Measurements from ENCODE around the gene NUP93.
"Not testable (repeated sequence)": the region's sequence is repeated elsewhere in the genome, so short reads cannot be mapped to it uniquely, and the experiment has no call there.

The NUP93 gene

DNA sequence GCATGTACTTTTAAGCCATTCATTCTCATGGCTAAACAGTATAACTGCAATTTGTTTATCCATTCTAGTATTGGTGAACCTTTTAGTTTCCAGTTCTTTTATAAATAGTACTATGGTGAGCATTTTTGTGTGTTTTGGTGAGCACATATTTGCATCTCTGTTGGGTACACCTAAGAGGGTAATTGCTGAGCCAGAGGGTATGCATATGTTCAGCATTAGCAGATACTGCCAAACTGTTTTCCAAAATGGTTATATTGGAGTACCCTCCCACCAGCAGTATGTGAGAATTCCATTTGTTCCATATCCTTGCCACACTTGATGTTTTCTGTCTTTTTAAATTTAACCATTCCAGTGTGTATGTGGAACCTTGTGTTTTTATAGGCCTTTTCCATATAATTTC, 81.0 kb downstream of the NUP93 start:
- Histone ChIP-seq H3K9ac (ENCODE audit: low read depth, low read length) (no peak overlapping the region), H3K4me1 (ENCODE audit: control insufficient read depth, insufficient read depth, low read length) (no peaks in the 10 kb centered on the region), H3K9me3 (ENCODE audit: control insufficient read depth, insufficient read depth, low read length) (no peaks in the 10 kb centered on the region), H3K27me3 (ENCODE audit: control insufficient read depth, insufficient read depth, low read length) (no peaks in the 10 kb centered on the region), H3K4me3 (ENCODE audit: low read depth, low read length) (no peak overlapping the region), H3K36me3 (ENCODE audit: control insufficient read depth, insufficient read depth, low read length) (peaks cover 7% of the 10 kb centered on the region)

DNA sequence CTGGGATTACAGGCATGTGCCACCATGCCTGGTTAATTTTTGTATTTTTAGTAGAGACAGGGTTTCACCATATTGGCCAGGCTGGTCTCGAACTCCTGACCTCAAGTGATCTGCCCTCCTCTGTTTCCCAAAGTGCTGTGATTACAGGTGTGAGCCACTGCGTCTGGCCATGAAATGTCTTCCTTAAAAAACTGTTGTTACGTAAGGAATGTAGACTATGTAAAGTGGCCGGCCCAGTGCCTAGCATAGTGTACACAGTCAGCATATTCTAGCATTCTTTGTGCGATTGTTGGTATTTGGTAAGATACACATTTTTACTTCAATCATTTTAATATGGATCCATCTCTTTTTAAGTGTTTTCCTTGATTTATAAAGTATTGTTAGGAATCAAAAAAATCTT, 81.7 kb downstream of the NUP93 start:
- not testable (repeated sequence) for H3K4me1 ChIP-seq (ENCODE audit: control insufficient read depth, insufficient read depth, low read length); H3K27me3 ChIP-seq (ENCODE audit: control insufficient read depth, insufficient read depth, low read length); H3K9ac ChIP-seq (ENCODE audit: low read depth, low read length); H3K36me3 ChIP-seq (ENCODE audit: control insufficient read depth, insufficient read depth, low read length); H3K9me3 ChIP-seq (ENCODE audit: control insufficient read depth, insufficient read depth, low read length); H3K4me3 ChIP-seq (ENCODE audit: low read depth, low read length)

DNA sequence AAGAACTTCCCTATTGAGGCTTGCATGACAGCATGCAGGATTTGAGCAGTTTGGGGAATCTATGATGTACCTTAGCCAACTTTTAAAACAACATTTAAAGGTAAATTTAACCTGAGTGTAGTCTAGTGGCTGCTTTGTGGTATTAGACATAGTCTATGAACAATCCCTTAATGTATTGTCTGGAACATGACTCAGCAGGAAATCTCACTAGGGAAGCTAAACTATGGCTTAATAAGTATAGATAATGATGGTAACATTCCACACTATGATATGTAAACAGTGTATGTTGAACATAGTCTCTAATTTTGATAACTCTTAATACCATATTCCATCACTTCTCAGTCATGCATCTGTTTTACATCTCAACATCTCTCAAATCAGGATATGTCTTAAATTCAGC, 83.0 kb downstream of the NUP93 start:
- H3K4me1 ChIP-seq (ENCODE audit: control insufficient read depth, insufficient read depth, low read length) = no peaks in the 10 kb centered on the region
- H3K9me3 ChIP-seq (ENCODE audit: control insufficient read depth, insufficient read depth, low read length) = no peaks in the 10 kb centered on the region
- no peaks in the 10 kb centered on the region for H3K27me3 ChIP-seq (ENCODE audit: control insufficient read depth, insufficient read depth, low read length)
- no peak overlapping the region for H3K4me3 ChIP-seq (ENCODE audit: low read depth, low read length)
- H3K36me3 ChIP-seq (ENCODE audit: control insufficient read depth, insufficient read depth, low read length) = no peaks in the 10 kb centered on the region
- no peak overlapping the region for H3K9ac ChIP-seq (ENCODE audit: low read depth, low read length)

DNA sequence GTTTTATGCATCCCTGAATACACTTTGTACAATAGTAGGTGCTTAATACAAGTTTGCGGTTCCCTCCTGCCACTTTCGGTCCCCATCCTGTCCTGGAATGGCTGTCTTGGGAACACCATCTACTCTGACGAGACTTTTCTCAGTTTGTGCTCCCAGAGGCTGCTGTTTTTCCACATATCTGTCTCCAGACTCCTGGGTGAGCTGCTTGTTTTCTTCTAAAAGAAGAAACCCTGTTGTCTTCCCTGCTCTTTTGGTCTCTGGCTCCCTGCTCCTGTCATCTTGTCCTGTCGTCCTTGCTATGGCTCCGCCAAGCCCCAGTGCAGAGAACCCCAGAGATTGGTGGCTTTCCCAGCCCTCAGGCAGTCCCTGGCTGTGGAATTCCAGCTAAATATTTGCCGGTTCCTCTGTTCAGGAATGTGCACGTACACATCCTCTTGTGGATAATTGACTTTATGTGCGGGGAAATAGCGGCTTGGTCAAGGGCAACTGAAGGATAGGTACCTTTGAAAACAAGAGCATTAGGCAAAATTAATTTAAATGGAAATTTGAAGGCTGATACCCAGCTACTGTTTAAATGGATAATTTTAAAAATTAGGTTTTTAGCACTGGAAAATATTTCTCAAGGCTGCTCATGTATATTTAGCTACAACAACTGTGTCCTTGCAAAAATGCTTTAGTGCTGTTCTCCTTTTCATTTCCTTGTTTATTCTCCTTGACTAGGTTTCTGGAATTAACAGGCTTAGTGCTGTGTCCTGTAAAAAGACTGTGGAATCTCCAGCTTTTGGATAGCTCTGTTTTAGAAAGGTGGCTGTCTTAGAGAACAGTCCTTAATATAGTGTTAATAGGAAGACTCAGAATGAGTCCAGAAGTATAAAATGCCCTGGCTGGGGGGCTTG, 84.9 kb downstream of the NUP93 start:
- Histone ChIP-seq H3K9me3 (ENCODE audit: control insufficient read depth, insufficient read depth, low read length) (no peaks in the 10 kb centered on the region), H3K27me3 (ENCODE audit: control insufficient read depth, insufficient read depth, low read length) (no peaks in the 10 kb centered on the region), H3K4me1 (ENCODE audit: control insufficient read depth, insufficient read depth, low read length) (no peaks in the 10 kb centered on the region), H3K4me3 (ENCODE audit: low read depth, low read length) (no peak overlapping the region), H3K9ac (ENCODE audit: low read depth, low read length) (no peak overlapping the region), H3K36me3 (ENCODE audit: control insufficient read depth, insufficient read depth, low read length) (peaks cover 2% of the 10 kb centered on the region)

DNA sequence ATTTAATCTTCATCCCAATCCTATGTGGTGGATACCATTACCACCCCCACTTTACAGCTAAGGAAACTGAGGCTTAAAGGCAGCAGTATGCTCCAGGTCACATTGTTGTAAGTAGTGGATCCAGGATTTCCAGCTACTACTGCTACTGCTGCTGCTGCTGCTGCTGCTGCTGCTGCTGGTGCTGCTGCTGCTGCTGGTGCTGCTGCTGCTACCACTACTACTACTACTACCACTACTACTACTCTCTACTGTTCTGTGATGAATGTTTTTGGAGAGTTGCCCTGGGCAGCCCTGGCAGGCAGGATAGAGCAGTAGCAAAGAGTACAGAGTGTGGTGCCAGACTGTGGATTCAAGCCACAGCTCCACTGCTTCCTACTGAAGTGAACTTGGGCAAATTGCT, 85.8 kb downstream of the NUP93 start:
- Histone ChIP-seq H3K9me3 (ENCODE audit: control insufficient read depth, insufficient read depth, low read length) (no peaks in the 10 kb centered on the region), H3K4me1 (ENCODE audit: control insufficient read depth, insufficient read depth, low read length) (no peaks in the 10 kb centered on the region), H3K36me3 (ENCODE audit: control insufficient read depth, insufficient read depth, low read length) (peaks cover 6% of the 10 kb centered on the region), H3K27me3 (ENCODE audit: control insufficient read depth, insufficient read depth, low read length) (no peaks in the 10 kb centered on the region), H3K9ac (ENCODE audit: low read depth, low read length) (no peak overlapping the region), H3K4me3 (ENCODE audit: low read depth, low read length) (no peak overlapping the region)

DNA sequence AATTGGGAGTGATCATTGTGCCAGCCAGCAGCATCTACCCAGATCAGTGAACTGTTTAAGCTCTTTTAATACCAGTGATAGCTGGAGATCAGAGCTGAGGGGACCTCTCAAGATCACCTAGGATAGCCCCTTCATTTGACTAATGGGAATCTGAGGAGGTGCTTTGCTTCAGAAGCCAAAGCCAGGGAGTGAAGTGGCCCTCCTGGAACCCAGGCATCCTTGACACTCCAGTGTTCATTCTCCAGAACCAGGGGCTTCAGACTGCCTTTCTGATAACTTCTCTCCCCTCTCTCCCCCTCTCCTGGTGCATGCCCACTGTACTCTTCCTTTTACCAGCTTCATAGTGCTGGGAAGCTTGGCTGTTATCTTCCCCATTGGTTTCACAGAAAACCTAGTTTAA, 87.1 kb downstream of the NUP93 start:
- H3K36me3 ChIP-seq (ENCODE audit: control insufficient read depth, insufficient read depth, low read length) = peaks cover 11% of the 10 kb centered on the region
- no peaks in the 10 kb centered on the region for H3K27me3 ChIP-seq (ENCODE audit: control insufficient read depth, insufficient read depth, low read length)
- no peaks in the 10 kb centered on the region for H3K9me3 ChIP-seq (ENCODE audit: control insufficient read depth, insufficient read depth, low read length)
- no peaks in the 10 kb centered on the region for H3K4me1 ChIP-seq (ENCODE audit: control insufficient read depth, insufficient read depth, low read length)
- H3K4me3 ChIP-seq (ENCODE audit: low read depth, low read length) = no peak overlapping the region
- H3K9ac ChIP-seq (ENCODE audit: low read depth, low read length) = no peak overlapping the region

DNA sequence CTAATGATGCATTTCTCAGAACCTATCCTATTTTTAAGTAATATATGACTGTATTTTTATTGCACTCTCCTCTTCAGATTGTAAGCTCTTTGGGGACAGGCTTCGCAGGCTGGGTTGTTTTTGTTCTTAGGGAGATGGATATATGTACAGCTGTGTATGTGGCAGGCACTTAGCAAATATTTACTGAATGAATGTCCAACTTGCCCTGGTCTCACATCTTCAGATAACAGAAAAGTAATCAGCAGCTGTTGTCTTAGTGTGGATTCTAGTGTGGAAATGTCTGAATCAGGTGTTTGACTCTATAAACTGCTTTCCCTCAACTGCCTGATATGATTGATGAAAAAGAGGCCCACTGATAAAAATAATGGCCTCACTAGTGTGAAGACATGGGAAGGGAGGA, 88.0 kb downstream of the NUP93 start:
- Histone ChIP-seq H3K4me3 (ENCODE audit: low read depth, low read length) (no peak overlapping the region), H3K9me3 (ENCODE audit: control insufficient read depth, insufficient read depth, low read length) (no peaks in the 10 kb centered on the region), H3K27me3 (ENCODE audit: control insufficient read depth, insufficient read depth, low read length) (no peaks in the 10 kb centered on the region), H3K9ac (ENCODE audit: low read depth, low read length) (no peak overlapping the region), H3K4me1 (ENCODE audit: control insufficient read depth, insufficient read depth, low read length) (no peaks in the 10 kb centered on the region), H3K36me3 (ENCODE audit: control insufficient read depth, insufficient read depth, low read length) (peaks cover 11% of the 10 kb centered on the region)

DNA sequence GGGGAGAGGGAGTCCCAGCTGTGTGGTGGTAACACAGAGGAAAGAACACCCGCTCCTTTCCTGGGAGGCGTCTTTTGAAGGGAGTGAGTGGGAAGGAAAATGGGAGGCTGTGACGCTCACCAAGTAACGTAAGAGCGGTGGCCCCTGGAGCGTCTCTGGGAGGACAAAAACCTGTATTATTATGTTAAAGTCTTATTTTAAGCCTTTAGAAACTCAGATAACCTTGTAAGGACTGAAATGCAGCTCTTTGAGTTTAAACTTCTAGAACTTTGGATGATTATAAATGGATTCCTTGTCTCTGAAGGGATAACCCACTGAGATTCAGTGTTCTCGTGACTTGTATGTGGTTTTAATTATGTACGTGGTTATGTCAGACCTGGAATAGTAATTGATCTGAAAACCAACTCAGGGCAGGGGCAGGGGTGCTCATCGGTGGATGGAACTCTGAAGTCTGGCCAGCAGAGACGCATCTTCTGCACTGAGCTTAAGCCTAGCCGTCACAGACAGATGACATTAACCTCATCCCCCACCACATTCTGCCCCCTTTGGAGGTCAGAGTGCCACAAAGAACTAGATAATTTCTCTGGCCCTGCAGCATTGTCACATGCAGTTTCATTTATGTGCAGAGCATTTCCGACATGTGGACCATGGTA, 93.3 kb downstream of the NUP93 start:
- Histone ChIP-seq H3K27me3 (ENCODE audit: control insufficient read depth, insufficient read depth, low read length) (no peaks in the 10 kb centered on the region), H3K9me3 (ENCODE audit: control insufficient read depth, insufficient read depth, low read length) (no peaks in the 10 kb centered on the region), H3K9ac (ENCODE audit: low read depth, low read length) (no peak overlapping the region), H3K4me3 (ENCODE audit: low read depth, low read length) (no peak overlapping the region), H3K4me1 (ENCODE audit: control insufficient read depth, insufficient read depth, low read length) (peaks cover 7% of the 10 kb centered on the region), H3K36me3 (ENCODE audit: control insufficient read depth, insufficient read depth, low read length) (peaks cover 16% of the 10 kb centered on the region)

DNA sequence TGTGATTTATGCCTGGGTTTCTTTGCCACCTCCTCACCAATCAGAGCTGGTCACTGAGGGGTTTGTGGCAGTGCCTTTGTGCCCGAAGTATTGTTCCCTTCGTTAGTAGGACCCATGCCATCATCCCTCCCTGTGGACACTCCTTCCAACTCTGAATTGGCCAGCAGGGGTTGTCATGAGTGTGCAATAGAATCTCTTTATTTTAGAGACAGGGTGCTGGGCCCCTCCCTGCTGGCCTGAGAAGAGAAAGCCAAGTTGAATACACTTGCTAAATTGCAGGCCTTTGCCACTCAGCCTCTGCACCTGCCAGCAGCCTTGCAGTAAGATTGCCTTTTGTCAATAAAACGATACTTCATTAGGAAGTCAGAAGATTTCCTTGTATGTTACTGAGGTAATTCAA, 94.4 kb downstream of the NUP93 start:
- peaks cover 7% of the 10 kb centered on the region for H3K4me1 ChIP-seq (ENCODE audit: control insufficient read depth, insufficient read depth, low read length)
- no peak overlapping the region for H3K4me3 ChIP-seq (ENCODE audit: low read depth, low read length)
- no peaks in the 10 kb centered on the region for H3K27me3 ChIP-seq (ENCODE audit: control insufficient read depth, insufficient read depth, low read length)
- H3K9me3 ChIP-seq (ENCODE audit: control insufficient read depth, insufficient read depth, low read length) = no peaks in the 10 kb centered on the region
- H3K36me3 ChIP-seq (ENCODE audit: control insufficient read depth, insufficient read depth, low read length) = peaks cover 14% of the 10 kb centered on the region
- H3K9ac ChIP-seq (ENCODE audit: low read depth, low read length) = no peak overlapping the region

DNA sequence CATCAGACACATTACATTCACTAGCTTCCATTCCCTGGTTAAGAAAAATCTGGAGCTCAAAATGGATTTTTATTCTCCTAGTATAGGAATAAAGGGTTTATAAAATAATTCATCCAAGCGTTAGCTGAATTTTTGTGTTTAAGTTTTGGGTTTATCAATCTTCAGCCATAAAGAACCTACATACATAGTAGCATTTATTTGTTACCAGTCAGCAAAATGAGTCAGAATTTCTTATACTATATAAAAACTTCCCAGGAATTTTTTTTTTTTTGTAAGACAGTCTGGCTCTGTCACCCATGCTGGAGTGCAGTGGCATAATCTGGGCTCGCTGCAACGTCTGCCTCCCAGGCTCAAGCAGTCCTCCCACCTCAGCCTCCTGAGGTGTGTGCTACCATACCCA, 94.9 kb downstream of the NUP93 start:
- Histone ChIP-seq H3K4me1 (ENCODE audit: control insufficient read depth, insufficient read depth, low read length) (peaks cover 7% of the 10 kb centered on the region), H3K4me3 (ENCODE audit: low read depth, low read length) (no peak overlapping the region), H3K27me3 (ENCODE audit: control insufficient read depth, insufficient read depth, low read length) (no peaks in the 10 kb centered on the region), H3K36me3 (ENCODE audit: control insufficient read depth, insufficient read depth, low read length) (peaks cover 14% of the 10 kb centered on the region), H3K9me3 (ENCODE audit: control insufficient read depth, insufficient read depth, low read length) (no peaks in the 10 kb centered on the region), H3K9ac (ENCODE audit: low read depth, low read length) (no peak overlapping the region)

DNA sequence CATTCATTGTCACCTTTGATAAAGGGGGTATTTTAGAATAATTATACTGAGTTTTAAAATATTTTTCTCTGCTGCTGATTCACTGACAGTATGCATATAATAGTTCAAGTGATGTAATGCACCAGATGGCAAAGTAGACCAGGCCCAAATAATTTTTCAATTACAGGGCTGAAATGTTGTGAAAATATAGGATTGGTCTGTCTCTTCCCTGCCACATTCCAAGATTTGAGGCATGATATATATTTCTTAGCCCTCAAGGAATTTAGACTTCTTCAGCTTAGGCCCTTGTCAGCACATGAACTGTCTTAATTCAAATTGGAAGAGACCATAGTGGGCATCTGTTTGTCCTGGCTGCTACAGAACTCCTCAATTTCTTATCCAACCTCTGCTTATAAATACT, 95.9 kb downstream of the NUP93 start:
- Histone ChIP-seq H3K27me3 (ENCODE audit: control insufficient read depth, insufficient read depth, low read length) (no peaks in the 10 kb centered on the region), H3K36me3 (ENCODE audit: control insufficient read depth, insufficient read depth, low read length) (peaks cover 10% of the 10 kb centered on the region)

DNA sequence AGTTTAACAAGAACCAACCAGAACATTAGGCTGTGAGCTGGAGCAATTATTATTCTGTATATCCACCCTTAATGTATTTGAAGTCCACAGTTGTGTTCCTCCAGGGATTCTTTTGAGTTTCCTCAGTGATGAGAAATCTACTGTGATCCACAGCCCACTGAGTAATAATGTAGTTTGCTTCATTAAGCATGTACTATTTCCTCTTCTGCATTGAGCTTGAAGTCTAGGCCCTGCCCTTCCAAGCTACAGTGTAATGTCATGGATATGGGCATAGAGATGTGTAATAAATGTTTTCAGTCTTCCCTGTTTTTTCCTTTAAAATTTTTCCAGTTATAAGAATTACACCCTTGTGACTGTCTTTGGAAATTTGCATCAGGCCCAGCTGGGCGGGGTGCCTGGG, 98.7 kb downstream of the NUP93 start:
- no peak overlapping the region for H3K4me3 ChIP-seq (ENCODE audit: low read depth, low read length)
- no peaks in the 10 kb centered on the region for H3K27me3 ChIP-seq (ENCODE audit: control insufficient read depth, insufficient read depth, low read length)
- H3K9me3 ChIP-seq (ENCODE audit: control insufficient read depth, insufficient read depth, low read length) = no peaks in the 10 kb centered on the region
- no peak overlapping the region for H3K9ac ChIP-seq (ENCODE audit: low read depth, low read length)
- peaks cover 20% of the 10 kb centered on the region for H3K36me3 ChIP-seq (ENCODE audit: control insufficient read depth, insufficient read depth, low read length)
- peaks cover 5% of the 10 kb centered on the region for H3K4me1 ChIP-seq (ENCODE audit: control insufficient read depth, insufficient read depth, low read length)

More for the DNA sequence above, 95.9 kb downstream of the NUP93 start:
- no peak overlapping the region for H3K9ac ChIP-seq (ENCODE audit: low read depth, low read length)
- H3K4me1 ChIP-seq (ENCODE audit: control insufficient read depth, insufficient read depth, low read length) = peaks cover 7% of the 10 kb centered on the region
- no peak overlapping the region for H3K4me3 ChIP-seq (ENCODE audit: low read depth, low read length)
- no peaks in the 10 kb centered on the region for H3K9me3 ChIP-seq (ENCODE audit: control insufficient read depth, insufficient read depth, low read length)

Data from iPS-15b (cell line).